ENCODE data around the gene TBC1D12.

- TF ChIP-seq CTCF (IDR thresholded peaks at IDR 0.05 in 4 of 5, conservative IDR thresholded peaks at IDR 0.05 in 1 of 5) (no peak), POLR2A (IDR thresholded peaks at IDR 0.05) (no peak)
These were observed 122.4 kb downstream of the TBC1D12 start for GRCh38 chr10:94524711-94525110.

Data from gastrocnemius medialis (tissue), 4 donors.